Kidney (tissue), 14 donors: Measurements from ENCODE around the gene FRMD1. TPM values are rescaled to one million over a fixed set of nuclear protein-coding genes. Genes with fewer than 3 reads are reported as not detected.
A peak's percentile ranks its signal among the peaks of the same experiment; 100 is the strongest.

Experiments
- DNase-seq, 5 donors: peaks; one replicate each; pipeline ENCODE4 v3.0.0-alpha.2; 2013 to 2020
- FAIRE-seq: peaks from 2 replicates; lab custom pipeline; 2012; peaks lifted over from hg19 to GRCh38; lab: Jason Lieb, UNC
- H3K27ac ChIP-seq, 2 donors: one replicate each; pipeline ENCODE4 v1.7.0; 2013; ENCODE audit warnings: low read depth in 2 of 2, low read length in 2 of 2, inconsistent platforms in 1 of 2
- H3K27me3 ChIP-seq: one replicate; pipeline ENCODE4 v1.7.1; 2013; ENCODE audit warnings: low read length, inconsistent platforms; ENCODE audit not compliant: control insufficient read depth, insufficient read depth
- H3K36me3 ChIP-seq, 3 donors: one replicate each; pipeline versions ENCODE4 v1.7.0 to v1.7.1; 2013; ENCODE audit warnings: low read length in 3 of 3, control low read depth in 1 of 3, inconsistent platforms in 1 of 3; ENCODE audit not compliant: insufficient read depth in 3 of 3, control insufficient read depth in 2 of 3
- H3K4me1 ChIP-seq, 3 donors: one replicate each; pipeline versions ENCODE4 v1.7.0 to v1.7.1; 2013; ENCODE audit warnings: low read length in 3 of 3, inconsistent platforms in 1 of 3, low read depth in 1 of 3; ENCODE audit not compliant: control insufficient read depth in 2 of 3, insufficient read depth in 2 of 3
- H3K4me3 ChIP-seq, 3 donors: one replicate each; pipeline versions ENCODE4 v1.7.0 to v1.8.1; 2013; ENCODE audit warnings: low read length in 3 of 3, control low read depth in 1 of 3, inconsistent platforms in 1 of 3
- H3K9ac ChIP-seq, 3 donors: one replicate each; pipeline versions ENCODE4 v1.7.0 to v1.7.1; 2013; ENCODE audit warnings: low read length in 3 of 3, control low read depth in 1 of 3, inconsistent platforms in 1 of 3
- H3K9me3 ChIP-seq, 3 donors: one replicate each; pipeline versions ENCODE4 v1.7.0 to v1.7.1; 2013; ENCODE audit warnings: low read length in 3 of 3, control low read depth in 1 of 3, inconsistent platforms in 1 of 3; ENCODE audit not compliant: control insufficient read depth in 2 of 3, insufficient read depth in 1 of 3
- intact Hi-C: fragments of 100-400 bp; cut with DNase I; formaldehyde crosslinking; loops from one replicate; pipeline ENCODE4 v1.11.1; 2022
- polyA plus RNA-seq: library from polyadenylated mRNA; stranded (reverse); fragments of 350-450 nt; fragmentation: Illumina TruSeq; extraction: RNeasy Lipid Tissue Mini Kit (QIAGEN cat#74804); gene quantifications from one replicate; pipeline ENCODE4 v1.2.3, GENCODE V29; 2014; ENCODE audit warnings: low read depth, low replicate concordance; ENCODE audit not compliant: insufficient read depth
- total RNA-seq: library from RNA; stranded (reverse); fragmentation: NEBNext Ultra II Directional; extraction: Animal tissue kit (Norgen Biotek cat#: 25700); gene quantifications from one replicate; pipeline ENCODE4 v1.2.1, GENCODE V29; 2021
- TF ChIP-seq, protein P1 (sequence below): IDR thresholded peaks from 3 replicates; pipeline ENCODE4 v1.5.1; 2012; ENCODE audit warnings: mild to moderate bottlenecking, moderate library complexity, borderline replicate concordance; ENCODE audit not compliant: insufficient read depth; ENCODE audit errors: extremely low read depth
- donor health status: control.
- donor health status: control.
- donor health status: control.
- donor health status: control.
- donor health status: control.
- donor health status: DM: yes; HTN: yes; CAD: no.
- donor health status: Normal renal cell carcinoma (clear cell type).

The FRMD1 gene
- total and polyA plus RNA-seq, 2 donors from 2014 or later, result 1.1 to 7.5 TPM

DNA sequence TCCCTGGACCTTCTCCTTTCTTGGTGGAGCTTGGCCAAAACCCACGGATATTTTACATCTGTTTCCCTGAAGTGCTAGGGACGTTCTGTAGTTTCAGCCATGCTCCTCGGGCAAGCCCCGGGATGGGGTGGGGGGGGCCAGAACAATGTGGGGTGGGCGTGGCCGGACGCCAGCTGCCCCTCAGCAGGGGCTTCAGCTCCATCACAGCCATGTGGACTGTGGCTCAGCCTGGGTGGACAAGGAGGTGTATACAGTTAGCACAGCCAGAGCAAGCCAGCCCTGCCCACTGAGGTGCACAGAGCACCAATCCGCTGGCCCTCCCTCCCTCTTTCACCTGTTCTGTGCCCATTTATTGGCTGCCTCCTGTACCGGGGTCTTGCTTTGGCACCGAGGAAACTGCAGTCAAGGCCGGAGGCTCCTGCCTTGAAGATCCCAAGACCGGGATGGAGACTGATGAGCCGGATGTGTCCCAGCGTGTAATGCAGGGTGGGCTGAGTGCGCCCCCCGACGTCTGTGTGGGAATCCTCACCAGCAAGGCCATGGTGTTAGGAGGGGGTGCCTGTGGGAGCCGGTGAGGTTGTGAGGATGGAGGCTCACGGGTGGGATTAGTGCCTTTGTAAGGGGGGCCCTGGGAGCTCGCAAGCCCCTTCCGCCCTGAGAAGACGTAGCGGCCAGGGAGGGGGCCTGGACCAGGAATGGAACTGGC is 28.0 kb downstream of the FRMD1 start:
- H3K9ac ChIP-seq, result no peak overlapping the region
- no peak overlapping the region for H3K27ac ChIP-seq
- DNase-seq (peak in 2 of 5 donors; percentile 56 to 64), FAIRE-seq (no peak)
- intact Hi-C loops, result no loop called here
- H3K4me1 ChIP-seq, result peaks cover 0 to 9% (median 0%) of the 10 kb centered on the region in 3 donors
- H3K36me3 ChIP-seq, result no peaks in the 10 kb centered on the region
- TF ChIP-seq, protein P1, sequence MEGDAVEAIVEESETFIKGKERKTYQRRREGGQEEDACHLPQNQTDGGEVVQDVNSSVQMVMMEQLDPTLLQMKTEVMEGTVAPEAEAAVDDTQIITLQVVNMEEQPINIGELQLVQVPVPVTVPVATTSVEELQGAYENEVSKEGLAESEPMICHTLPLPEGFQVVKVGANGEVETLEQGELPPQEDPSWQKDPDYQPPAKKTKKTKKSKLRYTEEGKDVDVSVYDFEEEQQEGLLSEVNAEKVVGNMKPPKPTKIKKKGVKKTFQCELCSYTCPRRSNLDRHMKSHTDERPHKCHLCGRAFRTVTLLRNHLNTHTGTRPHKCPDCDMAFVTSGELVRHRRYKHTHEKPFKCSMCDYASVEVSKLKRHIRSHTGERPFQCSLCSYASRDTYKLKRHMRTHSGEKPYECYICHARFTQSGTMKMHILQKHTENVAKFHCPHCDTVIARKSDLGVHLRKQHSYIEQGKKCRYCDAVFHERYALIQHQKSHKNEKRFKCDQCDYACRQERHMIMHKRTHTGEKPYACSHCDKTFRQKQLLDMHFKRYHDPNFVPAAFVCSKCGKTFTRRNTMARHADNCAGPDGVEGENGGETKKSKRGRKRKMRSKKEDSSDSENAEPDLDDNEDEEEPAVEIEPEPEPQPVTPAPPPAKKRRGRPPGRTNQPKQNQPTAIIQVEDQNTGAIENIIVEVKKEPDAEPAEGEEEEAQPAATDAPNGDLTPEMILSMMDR, result no peak
- H3K9me3 ChIP-seq, result no peaks in the 10 kb centered on the region
- H3K27me3 ChIP-seq, result no peaks in the 10 kb centered on the region
- H3K4me3 ChIP-seq, result no peak overlapping the region

DNA sequence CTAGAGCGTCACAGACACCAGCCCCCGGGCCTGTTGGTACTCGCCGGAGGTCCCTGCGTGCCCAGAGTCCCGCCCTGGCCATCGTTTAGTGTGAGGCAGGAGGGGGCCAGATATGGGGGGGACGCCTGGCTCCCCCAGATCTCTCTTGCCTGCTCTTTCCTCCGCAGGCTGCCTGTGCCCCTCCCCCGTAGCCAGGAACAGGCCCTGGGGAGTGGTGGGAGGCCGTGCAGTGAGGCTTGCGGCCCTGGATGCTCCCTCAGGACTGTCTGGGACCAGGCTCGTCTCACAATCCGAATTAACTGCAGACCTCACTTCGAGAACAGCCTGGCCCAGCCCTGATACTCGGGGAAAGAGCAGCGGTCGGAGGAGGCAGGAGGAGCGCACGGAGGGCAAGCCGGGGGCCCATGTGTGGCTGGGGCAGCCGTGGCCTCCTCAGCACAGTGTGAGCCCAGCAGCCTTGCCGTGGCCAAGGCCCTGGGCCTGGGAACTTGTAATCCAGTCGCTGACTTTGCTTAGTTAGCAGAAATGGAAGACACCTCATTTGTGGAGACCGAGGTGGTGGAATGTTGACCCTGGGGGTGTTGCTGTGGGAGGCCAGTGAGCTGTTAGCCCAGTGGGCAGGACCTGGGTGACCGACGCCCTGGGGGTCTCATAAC is 28.7 kb downstream of the FRMD1 start:
- peaks cover 0 to 9% (median 0%) of the 10 kb centered on the region in 3 donors for H3K4me1 ChIP-seq
- FAIRE-seq (no peak), DNase-seq (peak in 2 of 5 donors; percentile 48 to 70)
- no peaks in the 10 kb centered on the region for H3K27me3 ChIP-seq
- H3K9me3 ChIP-seq, result no peaks in the 10 kb centered on the region
- H3K4me3 ChIP-seq, result no peak overlapping the region
- no peak overlapping the region for H3K9ac ChIP-seq
- no peaks in the 10 kb centered on the region for H3K36me3 ChIP-seq
- no peak overlapping the region for H3K27ac ChIP-seq
- TF ChIP-seq, protein P1, result no peak
- intact Hi-C loops, result no loop called here

DNA sequence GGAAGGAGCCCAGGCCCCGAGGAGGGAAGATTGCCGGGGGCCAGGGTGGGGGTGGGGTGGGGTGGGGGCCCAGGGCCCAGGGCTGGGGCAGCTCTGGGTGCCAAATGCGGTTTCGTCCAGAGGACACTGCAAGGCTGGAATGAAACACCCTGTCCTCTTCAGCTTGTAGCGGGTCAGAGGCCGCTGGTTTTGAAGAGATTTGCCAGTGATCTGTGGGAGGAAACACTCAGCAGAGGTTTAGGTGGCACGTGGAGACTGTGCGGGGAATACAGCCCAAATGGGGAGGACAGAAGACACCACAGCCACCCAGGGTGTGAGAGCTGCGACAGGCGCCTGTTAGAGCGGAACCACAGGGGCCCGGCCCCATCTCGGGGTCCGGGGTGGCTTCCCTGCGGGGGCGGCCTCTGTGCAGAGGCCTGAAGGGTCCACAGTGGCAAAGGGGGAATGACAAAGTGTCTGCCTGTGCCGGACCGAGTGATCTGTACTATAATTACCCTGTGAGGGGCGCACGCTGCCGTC is 29.2 kb downstream of the FRMD1 start:
- no peaks in the 10 kb centered on the region for H3K9me3 ChIP-seq
- intact Hi-C loops, result no loop called here

More for the DNA sequence above, 29.2 kb downstream of the FRMD1 start:
- Histone ChIP-seq H3K27ac (no peak overlapping the region), H3K36me3 (no peaks in the 10 kb centered on the region), H3K4me3 (no peak overlapping the region), H3K9ac (no peak overlapping the region), H3K27me3 (no peaks in the 10 kb centered on the region), H3K4me1 (peaks cover 0 to 7% (median 0%) of the 10 kb centered on the region in 3 donors)
- FAIRE-seq, result no peak
- TF ChIP-seq, protein P1, result no peak
- no peak for DNase-seq
